ENCODE data around the gene ADGRF1.
"Not testable (repeated sequence)": the region's sequence is repeated elsewhere in the genome, so short reads cannot be mapped to it uniquely, and the experiment has no call there.

The ADGRF1 gene

DNA sequence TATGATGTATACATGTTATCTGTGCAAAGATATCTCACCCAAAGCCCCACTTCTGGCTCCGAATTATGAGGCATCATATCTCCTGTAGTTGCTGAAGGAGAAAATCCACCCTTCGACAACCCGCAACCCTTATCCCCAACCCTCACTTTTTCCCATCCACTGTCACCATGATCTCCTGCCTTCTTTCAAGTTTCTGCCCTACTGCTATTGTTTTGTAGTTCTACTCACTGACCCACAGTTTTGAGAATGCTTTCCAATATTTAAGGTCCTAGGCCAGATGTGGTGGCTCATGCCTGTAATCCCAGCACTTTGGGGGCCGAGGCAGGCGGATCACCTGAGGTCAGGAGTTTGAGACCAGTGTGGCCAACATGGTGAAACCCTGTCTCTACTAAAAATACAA, 22.2 kb downstream of the ADGRF1 start:
- no peak for DNase-seq

DNA sequence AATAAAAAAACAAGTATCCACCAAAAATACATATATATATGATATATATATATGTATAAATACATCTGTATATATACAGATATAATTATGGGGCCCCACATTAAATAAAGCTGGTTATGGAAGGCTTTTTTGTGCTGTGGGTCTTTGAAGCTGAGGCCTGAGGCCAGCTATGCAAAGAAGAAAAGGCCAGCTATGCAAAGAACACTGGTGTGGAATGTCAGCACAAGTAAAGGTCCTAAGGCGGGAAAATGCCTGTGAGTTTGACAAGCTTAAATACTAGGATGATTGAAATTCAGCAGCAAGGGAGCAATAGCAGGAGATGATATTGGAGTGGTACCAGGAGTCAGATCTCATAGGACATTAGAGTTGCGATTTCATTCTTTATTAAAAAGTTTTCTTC, 25.2 kb downstream of the ADGRF1 start:
- no peak for DNase-seq

DNA sequence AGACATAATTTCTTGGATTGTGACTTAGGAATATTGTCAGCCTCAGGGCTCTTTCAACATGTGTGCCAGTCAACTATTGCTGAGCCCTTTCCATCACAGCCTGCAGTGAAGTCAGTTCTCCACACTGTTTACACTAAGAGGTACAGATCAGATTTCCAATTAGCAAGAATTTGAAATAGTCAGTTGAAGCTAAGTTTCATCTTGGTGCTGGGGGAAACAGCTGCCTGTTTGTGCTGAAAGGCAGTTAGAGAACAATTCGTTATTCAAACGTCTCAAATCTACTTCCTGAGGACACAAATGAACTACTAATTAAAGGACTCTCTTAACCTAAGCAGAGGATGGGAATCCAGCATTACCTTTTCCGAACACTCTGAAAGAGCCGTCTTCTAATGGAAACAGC, 25.9 kb downstream of the ADGRF1 start:
- no peak for DNase-seq

DNA sequence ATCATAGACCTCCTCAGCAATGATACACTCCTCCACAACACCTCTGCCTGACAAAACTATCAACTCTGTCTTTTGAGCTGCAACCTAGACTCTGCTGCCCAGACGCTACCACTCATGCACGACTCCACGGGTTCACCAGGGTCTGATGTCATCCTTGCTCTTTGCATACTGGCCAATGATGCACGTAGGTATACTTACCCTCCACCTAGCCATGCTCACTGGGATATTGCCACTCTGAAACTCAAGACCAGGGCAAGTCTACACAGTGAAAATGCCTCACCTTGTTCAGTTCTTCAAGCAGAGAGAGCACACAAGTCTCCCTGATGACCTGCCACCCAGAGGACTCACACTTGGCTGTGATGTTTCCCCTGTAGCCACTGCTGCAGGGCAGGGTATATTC, 27.7 kb downstream of the ADGRF1 start:
- DNase-seq: no peak

DNA sequence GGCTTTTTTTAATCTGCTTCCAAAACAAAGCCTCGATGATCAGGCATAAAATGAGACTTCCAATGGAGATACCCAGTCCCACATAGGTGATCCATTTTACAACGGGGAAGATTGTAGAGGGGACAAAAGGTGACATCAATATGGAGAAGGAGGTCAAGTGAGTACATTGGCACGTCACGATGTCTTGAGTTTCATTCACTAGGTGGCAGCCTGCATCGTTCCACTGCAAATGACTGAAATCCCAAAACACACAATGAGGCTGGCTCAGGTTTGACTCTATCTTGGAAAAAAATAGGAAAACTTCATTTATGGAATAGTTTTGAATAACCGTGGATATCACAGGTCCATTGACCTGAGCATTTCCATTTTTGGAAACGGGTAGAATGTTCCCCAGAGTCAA, 32.5 kb downstream of the ADGRF1 start:
- no peak for DNase-seq

DNA sequence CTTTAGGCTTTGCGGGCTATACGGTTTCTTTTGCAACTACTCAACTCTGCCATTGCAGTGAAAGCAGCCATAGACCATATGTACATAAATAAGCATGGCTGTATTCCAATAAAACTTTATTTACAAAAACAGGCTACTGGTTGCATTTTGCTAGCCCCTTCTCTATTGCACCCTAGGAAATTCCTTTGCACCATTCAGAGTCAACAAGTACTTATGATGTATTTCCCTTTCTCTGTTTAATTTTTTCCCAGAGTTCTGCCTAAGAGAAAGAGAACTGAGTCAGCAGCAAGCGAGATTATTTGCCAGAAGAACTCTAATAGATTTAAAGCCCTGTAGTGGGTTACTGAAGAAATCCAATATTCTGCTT, 33.8 kb downstream of the ADGRF1 start:
- DNase-seq: no peak

DNA sequence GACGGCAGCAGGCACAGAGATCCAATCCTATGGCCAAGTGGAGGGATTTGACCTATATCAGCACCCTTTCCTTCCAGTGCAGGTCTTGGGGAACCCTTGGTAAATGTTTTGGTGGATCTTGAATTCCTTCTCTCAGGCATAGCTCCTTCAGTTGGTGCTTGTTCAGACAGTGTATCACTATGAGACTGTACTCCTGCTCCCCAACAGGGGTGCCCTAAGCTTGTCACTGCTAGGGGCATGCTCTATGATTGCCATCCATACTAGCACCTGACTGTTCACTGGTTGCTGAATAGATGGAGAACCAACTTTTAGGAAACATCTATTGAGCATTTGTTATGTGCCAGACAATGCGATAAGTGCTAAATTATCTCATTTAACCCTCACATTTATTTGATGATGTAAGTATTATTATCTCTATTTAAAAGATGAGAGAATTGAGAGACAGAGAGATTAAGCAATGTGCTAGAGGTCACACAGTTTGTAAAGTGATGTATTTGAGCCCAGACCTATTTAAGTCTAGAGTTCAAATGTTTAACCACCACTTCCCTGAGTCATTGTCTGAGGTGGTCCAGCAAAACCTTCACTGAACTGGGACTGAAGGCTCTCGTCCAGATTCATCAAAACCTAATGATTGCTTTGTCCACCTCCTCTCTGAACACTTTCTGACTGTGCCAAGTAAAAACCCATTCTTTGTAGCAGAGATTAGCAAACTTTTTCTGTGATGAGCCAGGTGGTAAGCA, 34.3 kb downstream of the ADGRF1 start:
- DNase-seq: no peak

DNA sequence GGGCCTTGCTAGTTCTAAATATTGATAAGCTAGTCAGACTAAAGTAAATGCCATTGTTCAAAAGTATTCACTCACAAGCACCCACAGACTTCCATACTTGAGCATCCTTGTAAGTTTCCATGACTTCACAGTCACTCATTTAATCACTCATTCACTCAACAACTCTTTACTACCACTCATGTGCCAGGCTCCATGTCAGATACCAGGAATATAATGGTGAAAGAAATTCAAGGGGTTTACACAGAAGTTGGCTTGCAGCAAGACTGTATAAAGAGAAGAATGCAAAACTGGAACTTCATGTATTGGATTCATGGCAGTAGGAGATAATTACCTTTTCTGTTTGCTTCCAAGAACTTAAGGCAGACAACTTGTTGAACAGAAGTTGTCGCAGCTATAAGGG, 36.6 kb downstream of the ADGRF1 start:
- DNase-seq: no peak

DNA sequence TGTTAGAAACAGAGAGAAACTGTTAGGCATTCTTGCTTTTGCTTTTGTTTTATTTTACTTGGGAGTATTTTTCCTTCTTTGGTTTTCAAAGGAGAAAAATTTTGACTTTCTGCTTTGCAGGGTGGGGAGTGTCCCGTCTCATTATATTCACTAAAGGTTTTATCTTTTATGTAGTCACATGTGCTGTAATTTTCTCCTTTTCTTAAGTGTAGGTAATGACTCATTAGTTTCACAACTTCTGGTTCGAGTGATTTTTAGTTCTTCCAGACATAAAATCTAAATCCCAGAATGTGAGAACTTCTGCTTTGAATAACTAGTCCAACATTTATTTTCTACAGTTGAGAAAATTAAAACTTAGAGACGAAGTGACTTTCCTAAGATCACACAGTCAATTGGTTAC, 37.7 kb downstream of the ADGRF1 start:
- no peak for DNase-seq

DNA sequence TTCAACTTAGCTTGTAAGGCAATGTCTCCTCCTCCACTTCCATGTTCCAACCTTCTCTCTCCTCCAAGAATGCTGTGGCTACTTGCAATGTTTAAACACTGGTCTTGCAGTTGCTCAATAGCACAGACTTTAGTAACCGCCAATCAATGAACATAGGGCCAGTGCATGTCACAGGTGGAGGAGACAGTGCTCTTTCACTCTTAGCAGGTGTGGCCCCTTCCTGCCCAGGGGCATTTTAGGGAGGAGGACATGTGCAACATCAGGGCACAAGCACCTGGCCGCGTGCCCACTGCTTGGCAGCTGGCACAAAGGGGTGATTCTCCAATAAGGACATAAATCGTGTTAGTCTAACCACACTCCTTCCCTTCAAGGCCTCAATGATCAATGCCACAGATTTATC, 41.3 kb downstream of the ADGRF1 start:
- DNase-seq: no peak

DNA sequence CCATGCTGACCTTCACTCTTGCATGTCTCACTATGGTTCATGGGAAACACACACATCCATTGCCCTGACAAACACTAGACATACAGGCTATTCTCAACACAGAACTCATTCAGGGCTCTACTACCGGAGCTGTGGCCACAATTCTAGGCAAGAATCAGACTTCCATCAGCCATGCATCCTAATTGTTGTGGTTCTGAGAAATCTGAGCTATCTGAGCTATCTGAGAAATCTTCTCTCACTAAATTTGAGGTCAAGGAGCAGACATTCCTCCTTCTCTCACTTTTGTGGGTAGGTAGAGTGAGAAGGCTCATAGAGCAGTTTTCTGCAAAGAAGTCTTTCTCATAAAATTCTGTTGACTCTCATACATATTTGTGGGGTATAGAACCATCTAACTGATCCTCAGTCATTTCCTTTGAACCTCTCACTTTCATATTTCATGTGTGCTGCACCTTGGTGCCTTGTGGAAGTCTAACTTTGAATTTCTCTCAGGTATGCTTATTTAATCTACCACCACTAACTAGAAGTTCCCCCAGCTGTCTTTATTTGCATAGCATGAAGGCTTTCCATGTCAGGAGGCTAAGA, 43.6 kb downstream of the ADGRF1 start:
- no peak for DNase-seq

DNA sequence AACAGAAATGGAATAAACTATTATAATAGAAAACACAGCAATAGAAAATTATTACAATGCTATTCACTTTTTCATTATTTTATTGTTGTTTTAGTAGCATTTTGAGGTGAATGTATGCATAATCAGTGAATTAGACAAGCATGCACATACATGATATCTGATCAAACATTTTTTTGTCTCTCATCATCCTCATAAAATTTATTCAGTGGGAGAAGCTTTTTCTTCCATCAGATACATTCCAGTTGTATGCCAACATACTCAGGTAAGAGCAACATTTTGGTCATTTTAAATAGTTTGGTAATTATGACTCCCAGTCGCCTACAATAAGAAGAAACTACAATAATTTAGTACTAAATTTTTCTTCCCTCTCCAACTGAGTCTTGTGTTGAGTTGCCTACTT, 44.5 kb downstream of the ADGRF1 start:
- DNase-seq: no peak

DNA sequence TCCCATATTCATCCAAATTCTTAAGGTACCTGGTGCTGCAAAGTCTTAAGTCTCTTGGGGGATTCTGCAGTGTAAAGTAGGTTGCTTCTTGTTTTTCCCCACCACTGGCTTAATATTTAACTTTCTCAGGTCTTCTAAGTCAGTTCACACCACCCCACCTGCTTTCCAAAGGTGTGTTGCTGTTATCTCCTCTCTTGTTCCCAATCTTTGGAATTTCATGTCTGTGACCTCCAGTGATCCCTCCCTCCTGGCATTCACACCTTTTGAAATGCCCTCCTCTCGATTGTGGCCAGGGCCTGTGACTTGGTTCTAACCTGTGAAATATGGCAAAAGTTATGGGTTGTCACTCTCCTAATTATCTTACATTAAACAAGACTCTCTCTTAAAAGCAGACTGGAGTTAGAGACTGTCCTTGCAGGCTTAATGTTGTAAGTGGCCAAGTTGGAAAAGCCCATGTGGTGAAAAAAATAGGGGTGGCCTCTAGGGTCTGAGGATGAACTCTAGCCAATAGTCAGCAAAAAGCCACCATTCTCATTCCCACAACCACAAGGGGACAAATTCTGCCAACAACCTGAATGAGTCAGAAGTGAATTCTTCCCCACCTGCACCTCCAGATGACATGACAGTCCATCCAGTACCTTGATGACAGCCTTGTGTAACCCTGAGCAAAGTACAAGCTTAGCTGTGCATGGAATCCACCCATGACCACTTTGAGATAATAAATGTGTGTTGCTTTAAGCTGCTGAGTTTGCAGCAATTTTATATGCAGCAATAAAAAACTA, 45.1 kb downstream of the ADGRF1 start:
- DNase-seq: no peak

DNA sequence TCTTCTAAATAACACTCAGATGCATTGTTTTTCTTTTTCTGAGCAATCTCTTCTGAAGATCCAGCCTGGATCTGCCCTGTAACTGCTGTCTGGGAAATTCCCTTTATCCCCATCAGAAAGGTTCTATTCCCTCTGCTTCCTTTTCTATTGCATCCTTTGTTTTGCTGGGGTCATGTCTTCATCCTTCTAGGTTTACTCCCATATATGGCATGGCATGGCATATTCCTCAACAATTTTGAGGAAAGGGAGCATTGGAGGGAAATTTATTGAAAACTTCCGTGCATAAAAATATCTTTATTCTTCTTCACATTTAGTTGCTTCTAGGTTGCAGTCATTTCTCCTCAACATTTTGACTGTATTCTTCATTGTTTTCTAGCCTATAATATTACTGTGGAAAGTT, 47.2 kb downstream of the ADGRF1 start:
- DNase-seq: no peak

DNA sequence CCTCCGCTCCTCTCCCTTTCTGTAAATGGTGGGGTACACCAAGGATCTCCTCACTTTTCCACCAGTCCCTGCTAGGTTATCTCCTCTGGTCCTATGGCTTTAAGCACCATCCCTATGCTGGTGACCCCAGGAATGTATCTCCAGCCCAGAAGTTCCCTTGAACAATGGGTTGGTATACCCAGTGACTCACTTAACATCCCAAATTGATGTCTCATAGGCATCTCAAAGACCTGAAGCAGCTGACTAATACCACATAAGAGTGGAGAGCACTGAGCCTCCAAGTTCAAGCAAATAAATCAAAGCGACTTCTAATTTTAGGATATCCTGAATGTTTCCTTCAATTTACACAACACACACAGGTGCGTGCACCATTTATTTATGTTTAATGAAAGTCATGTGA, 48.3 kb downstream of the ADGRF1 start:
- peak; percentile 87 for DNase-seq

DNA sequence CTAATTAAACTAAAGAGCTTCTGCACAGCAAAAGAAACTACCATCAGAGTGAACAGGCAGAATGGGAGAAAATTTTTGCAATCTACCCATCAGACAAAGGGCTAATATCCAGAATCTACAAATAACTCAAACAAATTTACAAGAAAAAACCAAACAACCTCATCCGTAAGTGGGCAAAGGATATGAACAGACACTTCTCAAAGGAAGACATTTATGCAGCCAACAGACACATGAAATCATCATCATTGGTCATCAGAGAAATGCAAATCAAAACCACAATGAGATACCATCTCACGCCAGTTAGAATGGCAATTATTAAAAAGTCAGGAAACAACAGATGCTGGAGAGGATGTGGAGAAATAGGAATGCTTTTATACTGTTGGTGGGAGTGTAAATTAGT, 49.7 kb downstream of the ADGRF1 start:
- not testable (repeated sequence) for DNase-seq

DNA sequence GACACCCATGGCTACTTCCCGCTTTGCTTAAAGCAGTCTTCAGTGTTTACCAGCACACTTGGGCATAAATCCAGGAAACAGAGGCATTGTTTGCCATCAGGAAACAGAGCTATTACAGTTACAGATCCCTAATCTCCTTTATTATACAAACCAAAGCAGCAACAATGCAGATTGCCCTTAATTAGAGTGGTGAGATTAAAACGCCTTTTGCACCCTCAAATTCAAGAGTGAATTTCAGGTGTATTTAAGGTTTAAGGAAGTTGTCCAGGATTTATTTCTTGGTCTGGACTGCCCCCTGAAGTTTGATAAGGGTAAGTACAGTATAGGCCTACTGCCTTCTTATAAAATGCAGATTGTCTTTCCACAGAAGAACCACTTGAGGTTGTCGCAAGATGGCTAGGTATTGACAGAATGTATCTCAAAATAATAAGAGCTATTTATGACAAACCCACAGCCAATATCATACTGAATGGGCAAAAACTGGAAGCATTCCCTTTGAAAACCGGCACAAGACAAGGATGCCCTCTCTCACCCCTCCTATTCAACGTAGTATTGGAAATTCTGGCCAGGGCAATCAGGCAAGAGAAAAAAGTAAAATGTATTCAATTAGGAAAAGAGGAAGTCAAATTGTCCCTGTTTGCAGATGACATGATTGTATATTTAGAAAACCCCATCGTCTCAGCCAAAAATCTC, 51.2 kb downstream of the ADGRF1 start:
- peak; percentile 21 for DNase-seq

DNA sequence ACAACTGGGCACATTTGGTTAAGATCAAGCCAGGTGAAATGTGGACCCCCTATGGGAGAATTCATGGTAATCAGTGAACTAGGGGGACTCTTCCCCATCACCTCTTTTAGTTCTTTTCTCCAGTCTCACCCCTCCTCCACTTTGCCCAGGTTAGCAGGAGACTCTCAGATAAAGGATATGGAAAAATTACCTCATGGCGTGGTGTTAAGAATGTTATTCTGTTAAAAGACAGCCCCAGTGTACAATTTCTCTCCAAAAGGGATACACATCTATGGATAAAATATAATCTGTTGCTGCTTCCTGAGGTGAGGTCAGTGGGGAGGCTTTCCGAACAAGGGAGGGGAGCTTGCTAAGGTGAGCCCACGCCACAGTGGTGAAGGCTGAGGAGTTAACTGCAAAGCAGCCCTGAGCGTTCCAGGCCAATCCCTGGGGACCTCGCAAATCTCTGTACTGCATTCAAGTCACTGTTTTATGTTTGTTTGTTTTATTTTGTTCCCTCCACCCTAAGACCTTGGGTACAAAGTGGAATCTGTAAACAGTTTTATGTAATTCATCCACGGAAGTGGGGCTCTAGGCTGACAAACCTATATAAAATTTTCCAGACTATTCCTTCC, 52.0 kb downstream of the ADGRF1 start:
- peak; percentile 15 for DNase-seq

DNA sequence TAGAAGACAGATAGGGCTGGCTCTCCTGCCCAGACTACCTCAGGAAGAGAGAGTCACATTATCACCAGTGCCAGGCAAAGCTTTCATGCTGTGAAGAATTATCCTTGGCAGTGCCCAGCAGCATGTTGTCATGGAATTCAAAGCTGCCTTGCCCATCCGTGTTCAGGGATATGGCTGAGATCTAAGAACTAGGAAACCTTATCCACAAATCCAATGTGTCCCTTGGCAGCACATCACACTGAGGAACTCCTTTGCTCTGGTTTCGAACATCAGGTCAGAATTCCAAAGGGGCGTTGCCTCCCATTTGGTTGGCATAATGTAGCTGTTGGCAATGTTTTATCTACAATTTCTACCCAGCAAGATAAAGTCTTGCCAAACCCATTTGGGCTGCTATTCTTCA, 52.7 kb downstream of the ADGRF1 start:
- peak; percentile 86 for DNase-seq

DNA sequence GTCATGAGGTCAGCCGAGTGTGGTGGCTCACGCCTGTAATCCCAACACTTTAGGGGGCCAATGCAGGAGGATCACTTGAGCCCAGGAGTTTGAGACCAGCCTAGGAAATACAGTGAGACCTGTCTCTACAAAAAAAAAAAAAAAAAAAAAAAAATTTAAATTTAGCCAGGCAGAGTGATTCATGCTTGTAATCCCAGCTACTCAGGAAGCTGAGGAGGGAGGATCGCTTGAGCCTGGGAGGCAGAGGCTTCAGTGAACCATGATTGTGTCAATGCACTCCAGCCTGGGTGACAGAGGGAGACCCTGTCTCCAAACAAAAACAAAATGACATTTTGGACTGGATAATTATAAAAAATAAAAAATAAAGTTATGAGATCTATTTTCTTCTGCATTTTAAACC, 56.2 kb downstream of the ADGRF1 start:
- DNase-seq: peak; percentile 40

DNA sequence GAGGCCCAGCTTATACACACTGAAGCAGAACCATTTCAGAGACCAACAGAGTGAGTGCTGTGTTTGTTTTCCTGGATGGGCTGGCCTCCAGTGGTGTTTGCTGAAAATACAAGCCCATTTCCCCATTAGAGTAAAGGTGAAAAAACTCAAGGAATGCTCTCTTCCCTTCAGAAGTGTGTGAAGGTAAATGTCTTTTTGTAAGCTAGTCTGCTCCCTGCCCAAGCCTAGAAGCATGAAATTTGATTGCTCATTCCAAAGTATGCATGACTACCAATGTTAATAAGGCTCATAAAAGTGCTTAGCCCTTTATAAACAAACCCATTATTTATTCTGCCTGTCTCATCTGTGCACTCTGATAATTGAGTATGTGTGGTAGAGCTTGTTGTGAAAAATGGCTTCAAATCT, 59.1 kb downstream of the ADGRF1 start:
- peak; percentile 37 for DNase-seq

DNA sequence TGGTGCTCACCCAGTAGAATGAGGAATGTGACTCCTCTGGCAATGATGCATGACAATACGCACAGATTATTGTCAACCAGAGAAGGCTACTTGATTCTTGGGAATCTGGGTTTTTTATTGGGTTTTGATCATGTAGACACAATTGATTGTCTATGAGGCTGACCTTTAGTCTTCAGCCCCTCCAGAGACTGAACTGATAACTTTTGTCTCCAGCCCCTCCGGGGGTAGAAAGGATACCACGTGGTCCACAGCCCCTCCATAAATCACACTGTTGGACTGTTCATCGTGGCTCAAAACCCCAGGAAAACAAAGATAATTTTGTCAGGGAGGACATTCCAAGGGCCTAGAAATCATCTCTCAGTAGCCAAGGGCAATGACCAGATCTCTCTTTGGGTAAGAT, 62.9 kb downstream of the ADGRF1 start:
- no peak for DNase-seq

DNA sequence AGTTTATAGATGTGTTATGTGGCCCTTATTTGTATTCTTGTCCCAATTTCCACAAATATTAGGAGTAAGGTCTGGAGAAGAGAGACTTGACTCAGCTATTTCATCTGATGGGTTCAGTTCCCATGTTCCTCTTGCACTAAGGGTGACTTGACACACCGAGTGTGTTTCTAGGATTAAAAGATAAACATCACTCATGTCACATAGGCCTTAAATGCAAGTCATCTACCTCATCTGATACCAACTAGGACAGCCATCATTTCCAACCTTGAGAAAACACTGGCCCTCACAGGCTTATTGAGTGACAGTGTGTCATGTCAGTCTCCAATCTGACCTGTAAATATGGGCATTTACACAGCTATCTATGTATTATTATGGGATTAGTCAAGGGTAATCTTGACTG, 67.3 kb downstream of the ADGRF1 start:
- no peak for DNase-seq
